GM21576 (cell line): Measurements from ENCODE around the gene RLN3.
A peak's percentile ranks its signal among the peaks of the same experiment; 100 is the strongest.

Experiments used
- ATAC-seq: cut with Tn5 transposase; IDR thresholded peaks from one replicate; pipeline ENCODE4 v1.9.1; 2021; ENCODE audit warnings: mild to moderate bottlenecking, moderate library complexity; ENCODE audit not compliant: unreplicated experiment

The RLN3 gene

DNA sequence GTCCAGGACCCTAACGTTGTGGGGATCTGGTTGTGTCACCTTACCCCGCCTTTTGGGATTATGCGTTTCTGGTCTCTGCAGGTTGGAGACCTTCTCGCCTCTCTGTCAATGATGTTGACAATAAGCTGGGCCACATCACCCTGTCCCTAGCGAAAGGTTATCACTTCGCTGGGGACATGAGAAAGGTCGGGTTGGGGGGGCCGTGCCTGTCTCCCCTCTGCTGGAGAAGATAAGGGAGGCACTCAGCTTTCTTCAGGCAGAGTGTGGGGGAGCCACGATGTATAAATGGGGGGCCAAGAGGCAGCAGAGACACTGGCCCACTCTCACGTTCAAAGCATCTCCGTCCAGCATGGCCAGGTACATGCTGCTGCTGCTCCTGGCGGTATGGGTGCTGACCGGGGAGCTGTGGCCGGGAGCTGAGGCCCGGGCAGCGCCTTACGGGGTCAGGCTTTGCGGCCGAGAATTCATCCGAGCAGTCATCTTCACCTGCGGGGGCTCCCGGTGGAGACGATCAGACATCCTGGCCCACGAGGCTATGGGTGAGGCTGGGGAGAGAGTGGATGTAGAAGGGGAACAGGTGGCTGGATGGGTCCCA lies at the start of gene RLN3:
RLN3 (plus strand) TSS at position 293 of the 595 bp plus-strand sequence; CDS start at position 350, 57 bp downstream.
- no peak for ATAC-seq

DNA sequence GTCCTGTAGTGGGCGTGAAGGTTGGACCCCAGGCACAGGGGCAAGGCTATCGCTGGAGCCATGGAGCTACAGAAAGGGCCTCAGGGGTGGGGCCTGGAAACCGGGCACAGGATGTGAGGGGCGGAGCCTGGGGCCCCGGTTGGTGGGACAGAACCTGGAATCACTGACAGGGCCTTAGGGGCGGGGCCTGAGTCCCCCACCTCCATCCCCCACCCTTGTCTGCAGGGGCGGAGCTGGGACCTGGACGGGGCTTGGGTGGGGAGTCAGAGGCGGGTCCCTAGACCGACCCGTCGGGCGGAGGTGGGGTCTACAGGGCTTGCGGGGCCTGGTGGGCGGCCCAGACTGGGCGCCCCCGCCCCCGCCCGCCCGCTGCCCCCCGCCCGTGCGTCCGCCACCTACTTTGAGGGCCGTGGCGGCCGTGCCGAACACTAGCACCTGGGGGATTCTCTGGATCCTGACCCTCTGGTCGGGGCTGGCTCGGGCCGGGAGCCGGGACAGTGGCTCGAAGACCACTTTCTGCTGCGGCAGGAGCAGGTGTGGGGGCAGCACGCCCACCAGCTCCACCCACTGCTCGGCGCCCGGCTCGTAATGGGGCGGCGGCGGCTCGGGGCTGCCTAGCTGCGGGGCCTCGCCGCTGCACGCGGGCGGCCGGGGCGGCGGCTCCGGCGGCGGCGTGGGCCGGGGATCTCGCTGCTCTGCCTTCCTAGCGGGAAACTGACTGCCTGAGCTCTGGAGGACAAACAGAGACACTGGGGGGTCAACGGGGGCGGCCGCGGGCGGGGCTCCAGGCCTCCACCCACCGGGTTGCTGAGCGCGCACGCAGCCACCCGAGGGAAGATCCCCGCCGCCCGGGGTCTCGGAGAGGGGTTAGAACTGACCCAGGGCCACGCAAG lies 49.4 kb upstream of the RLN3 start:
- ATAC-seq: no peak

DNA sequence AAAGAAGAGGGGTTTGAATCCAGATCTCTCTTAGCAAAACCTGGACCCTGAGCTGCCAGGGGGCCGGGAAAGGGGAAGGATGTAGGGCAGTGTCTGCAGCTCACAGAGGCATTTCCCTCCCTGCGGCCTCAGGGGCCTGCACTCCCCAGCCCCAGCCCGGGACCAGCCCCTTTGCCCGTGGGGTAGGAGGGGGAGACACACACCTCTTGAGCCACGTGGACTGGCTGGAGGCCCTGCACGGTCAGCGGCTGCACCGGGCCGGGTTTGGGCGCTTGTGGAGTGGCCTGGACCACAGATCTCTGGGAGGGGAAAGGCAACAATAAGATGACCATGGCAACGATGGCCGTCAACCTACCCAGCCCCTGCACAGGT lies 48.7 kb upstream of the RLN3 start:
- no peak for ATAC-seq

- no peak for ATAC-seq
These were observed 48.3 kb upstream of the RLN3 start for GRCh38 chr19:13979686-13980085.

DNA sequence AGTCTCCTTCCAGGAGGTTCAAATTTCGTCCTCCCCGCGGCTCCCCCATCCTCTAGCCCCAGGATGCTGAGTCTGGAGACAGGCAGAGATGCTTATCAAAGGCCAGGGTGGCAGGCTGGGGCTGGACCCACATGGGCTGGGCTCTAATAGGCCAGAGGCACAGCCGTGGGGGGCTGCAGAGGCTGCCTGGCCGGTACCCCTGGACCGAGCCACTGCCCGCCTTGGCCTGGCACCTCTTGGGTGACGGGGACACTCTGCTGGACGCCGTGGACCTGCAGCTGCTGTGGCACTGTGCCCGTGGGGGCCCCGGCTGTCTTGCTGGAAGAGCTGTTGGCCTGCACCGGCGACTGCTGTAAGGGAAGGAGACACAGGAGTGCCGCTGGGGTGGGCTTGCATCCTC lies 47.6 kb upstream of the RLN3 start:
- no peak for ATAC-seq

DNA sequence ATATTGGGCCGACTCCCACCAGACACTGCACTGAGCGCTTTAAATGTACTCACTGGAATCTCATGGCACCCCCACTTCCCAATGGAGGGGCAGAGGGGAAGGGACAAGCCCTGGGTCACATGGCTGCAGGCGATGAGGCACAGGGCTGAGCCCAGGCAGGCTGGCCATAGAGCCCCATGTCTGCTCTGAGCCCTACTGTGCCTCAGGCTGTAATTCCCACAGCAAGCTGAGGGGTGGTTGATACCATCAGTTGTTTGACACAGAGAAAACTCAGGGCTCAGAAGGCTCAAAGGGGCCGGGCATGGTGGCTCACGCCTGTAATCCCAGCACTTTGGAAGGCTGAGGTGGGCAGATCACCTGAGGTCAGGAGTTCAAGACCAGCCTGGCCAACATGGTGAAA lies 46.9 kb upstream of the RLN3 start:
- ATAC-seq: no peak

- ATAC-seq: no peak
These were observed 46.5 kb upstream of the RLN3 start for GRCh38 chr19:13981467-13981866.

- ATAC-seq: no peak
These were observed 45.9 kb upstream of the RLN3 start for GRCh38 chr19:13981988-13982501.

GRCh38 chr19:13982773-13983172 lies 45.2 kb upstream of the RLN3 start:
- ATAC-seq: no peak

DNA sequence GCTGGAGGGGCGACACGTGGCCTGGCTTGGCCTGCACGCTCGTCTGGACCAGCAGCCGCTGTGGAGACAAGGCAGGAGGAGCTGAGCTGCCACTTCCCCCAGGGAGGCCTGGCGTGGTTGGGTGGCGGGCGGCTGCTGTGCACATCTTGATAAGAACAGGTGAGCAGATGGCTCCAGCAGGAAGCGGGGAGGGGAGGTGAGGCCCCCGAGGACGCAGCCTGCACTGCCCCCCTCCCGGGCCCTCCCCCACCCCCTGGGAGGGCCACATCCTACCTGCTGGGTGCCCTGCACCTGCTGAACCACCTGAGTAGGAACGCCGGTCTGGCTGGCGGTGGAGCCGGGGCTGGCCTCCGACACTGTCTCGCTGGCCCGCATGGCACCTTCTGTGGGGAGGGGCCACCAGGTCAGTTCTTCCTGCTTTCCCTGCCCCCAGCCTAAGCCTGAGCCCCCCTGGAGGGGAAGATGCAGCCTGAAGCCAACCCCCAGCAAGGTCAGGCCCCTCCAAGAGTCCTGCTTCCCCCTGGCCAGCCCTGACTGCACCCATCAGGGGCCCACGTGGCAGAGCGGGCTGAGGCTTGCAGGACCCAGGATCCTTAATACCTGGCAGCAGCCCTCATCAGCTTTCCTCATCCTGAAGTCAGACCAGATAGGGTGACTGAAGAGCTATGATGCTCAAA lies 44.6 kb upstream of the RLN3 start:
- no peak for ATAC-seq

DNA sequence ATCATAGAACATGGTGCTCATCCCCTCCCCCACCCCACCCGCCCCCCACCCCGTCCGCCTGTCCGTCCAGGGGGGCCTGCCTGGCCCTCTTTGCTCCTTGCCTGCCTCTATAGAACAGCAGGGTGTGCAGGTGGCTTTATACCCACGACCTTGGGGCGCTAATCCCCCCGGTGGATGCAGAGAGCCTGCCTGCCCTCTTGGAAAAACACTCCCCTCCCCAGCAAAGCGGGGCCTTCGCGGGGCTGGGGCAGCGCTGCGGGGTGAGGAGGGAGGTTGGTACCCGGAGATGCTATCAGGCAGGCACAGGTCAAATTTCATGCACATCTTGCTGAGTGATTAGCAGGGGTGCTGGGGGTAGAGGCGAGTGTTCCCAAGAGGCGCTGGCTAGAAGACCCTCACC lies 43.8 kb upstream of the RLN3 start:
- ATAC-seq: no peak

DNA sequence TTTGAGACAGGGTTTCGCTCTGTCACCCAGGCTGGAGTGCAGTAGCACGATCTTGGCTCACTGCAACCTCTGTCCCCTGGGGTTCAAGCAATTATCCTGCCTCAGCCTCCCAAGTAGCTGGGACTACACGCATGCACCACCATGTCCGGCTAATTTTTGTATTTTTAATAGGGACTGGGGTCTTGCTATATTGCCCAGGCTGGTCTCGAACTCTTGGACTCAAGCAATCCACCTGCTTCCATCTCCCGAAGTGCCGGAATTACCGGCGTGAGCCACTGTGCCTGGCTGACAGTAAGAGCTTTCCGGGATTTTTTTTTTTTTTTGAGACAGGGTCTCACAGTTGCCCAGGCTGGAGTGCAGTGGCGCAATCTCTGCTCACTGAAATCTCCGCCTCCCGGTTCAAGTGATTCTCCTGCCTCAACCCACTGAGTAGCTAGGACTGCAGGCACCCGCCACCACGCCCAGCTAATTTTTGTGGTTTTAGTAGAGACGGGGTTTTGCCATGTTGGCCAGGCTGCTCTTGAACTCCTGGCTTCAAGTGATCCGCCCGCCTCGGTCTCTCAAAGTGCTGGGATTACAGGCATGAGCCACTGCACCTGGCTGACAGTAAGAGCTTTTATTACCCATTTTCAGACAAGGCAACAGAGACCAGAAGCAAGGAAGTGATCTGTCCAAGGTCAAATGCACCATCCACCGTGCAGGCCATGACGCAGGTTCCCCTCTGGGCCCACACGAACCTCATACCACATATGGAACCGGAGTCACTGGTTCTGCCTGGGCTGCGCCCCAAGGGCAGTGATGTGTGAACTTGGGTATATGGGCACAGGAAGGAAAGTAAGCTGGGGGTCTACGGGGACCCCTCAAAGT lies 42.8 kb upstream of the RLN3 start:
- ATAC-seq: no peak

- peak; percentile 12 for ATAC-seq
These were observed 42.1 kb upstream of the RLN3 start for GRCh38 chr19:13985771-13986347.

GRCh38 chr19:13986348-13986904 lies 41.5 kb upstream of the RLN3 start:
- peak; percentile 68 for ATAC-seq

DNA sequence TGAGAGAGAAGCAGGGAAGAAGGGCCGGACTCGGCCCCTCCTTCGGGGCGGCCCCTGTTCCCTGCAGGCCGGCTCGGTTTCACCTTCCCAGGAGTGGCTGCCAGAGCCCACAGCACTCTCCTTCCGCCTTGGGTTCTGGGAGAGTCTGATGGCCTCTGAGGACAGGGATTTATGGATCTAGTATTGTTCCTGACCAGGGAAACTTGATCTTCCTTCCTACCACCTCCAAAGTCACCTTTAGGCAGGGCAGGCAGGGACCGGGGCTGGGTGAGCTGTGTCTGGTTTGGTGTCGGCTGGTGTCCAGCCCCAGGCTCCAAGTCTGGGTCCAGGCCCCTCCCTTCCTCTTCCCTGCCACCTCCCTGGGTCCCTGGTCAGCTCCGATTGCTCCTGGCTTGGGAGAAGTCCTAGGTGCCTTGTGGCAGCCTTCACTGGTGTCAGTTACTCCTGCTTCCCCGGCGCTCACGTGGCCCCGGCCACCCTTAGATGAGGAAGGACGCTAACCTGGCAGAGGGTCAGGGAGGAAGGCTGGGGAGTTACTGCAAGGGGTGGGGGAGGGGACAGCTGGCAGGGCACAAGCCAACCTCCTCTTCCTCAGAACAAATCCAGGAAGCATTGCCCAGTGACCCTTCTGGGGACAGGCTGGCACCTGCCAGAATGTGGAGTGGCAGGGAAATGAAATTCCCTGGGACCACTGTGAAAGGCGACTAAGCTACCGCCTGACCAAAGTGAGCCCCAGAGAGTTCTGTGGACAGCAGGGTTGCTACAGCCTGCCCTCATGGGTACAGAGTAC lies 40.7 kb upstream of the RLN3 start:
- ATAC-seq: no peak

DNA sequence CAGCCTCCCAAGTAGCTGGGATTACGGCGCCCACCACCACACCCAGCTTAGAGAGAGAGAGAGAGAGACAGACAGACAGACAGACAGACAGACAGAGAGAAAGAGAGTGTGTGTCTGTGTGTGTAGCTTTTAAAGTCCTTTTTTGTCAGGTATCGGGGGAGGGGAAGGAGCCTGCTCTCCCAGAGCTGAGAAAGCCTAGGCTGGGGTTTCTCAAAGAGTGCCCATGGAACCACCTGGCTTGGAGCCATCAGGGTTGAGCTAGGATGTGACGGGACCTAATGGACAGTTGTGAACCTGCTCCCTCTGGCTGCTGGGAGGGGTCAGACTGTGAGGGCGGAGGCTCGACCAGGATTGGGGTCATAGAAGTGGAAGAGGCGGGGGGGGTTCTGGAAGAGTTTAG lies 38.5 kb upstream of the RLN3 start:
- ATAC-seq: no peak

- ATAC-seq: no peak
These were observed 37.9 kb upstream of the RLN3 start for GRCh38 chr19:13990085-13990484.

DNA sequence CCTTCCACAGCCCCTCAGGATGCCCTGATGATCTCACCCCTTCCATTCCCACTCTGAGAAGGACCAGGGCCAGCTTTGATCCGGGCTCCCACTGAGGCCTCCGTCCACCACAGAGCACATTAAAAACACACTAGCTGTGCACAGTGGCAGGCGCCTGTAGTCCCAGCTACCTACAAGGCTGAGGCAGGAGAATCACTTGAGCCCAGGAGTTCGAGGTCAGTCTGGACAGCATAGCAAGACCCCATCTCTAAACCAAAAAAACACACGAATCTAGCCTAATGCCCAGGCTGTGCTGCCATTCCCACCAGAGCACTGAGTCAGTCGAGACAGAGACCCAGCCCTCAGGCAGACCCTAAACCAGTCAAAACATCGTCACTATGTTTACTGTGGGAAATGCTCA lies 35.9 kb upstream of the RLN3 start:
- no peak for ATAC-seq

DNA sequence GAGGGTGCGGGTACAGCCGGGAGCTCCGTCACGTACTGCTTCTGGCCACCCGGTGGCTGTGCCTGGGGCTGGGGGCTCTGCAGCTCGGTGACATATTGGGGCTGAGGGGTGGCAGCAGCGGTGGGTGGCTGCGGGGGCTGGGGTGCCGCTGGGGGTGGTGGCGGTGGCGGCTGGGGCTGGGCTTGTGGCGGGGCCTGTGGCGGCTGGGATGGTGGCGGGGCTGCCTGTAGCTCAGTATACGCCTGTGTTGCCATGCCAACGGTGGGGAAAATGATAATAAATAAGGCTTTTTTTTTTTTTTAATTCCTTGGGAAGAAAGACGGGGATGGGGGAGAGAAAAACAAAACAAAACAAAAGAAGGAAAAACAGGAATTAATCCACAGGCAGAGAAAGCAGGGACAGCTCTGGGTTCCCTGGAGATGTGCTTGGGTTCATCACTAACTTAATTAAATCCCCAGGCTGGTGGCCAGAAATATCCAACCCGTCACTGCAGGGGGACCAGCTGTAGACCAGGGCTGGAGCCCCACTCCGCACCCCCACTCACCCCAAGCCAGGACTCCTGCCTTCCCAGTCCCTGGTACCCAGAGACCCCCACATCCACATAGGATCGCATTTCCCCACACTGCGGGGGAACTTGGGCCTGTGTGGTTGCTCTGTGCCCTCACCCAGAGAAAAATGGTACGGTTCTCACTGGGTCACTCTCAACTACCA lies 34.2 kb upstream of the RLN3 start:
- ATAC-seq: no peak
